ENCODE measurements around the gene NUMBL.

The NUMBL gene

GRCh38 chr19:40690050-40690692 lies at the start of gene NUMBL:
TSS of gene NUMBL (minus strand) at chr19:40690651. CDS start at chr19:40690483, 168 bp downstream.
- TF ChIP-seq CTCF (IDR thresholded peaks at IDR 0.05; ENCODE audit: low read depth, low read length) = no peak
- no peaks in the 10 kb centered on the region for H3K9me3 ChIP-seq (ENCODE audit: severe bottlenecking)
- no peaks in the 10 kb centered on the region for H3K27me3 ChIP-seq (ENCODE audit: insufficient read depth, low read depth, severe bottlenecking)
- DNase-seq = no peak
- H3K27ac ChIP-seq = peak within 1 kb of the TSS; percentile 99
- peak within 1 kb of the TSS; percentile 76 for H3K4me3 ChIP-seq (ENCODE audit: low read depth, low read length)
- peaks cover 34% of the 10 kb centered on the region for H3K36me3 ChIP-seq

- Histone ChIP-seq H3K4me3 (ENCODE audit: low read depth, low read length) (no peak overlapping the region), H3K9me3 (ENCODE audit: severe bottlenecking) (no peaks in the 10 kb centered on the region), H3K36me3 (peaks cover 29% of the 10 kb centered on the region), H3K27me3 (ENCODE audit: insufficient read depth, low read depth, severe bottlenecking) (no peaks in the 10 kb centered on the region), H3K27ac (peak overlapping the region; percentile 54)
- DNase-seq = no peak
- TF ChIP-seq CTCF (IDR thresholded peaks at IDR 0.05; ENCODE audit: low read depth, low read length) = no peak
These were observed 48.8 kb upstream of the NUMBL start for GRCh38 chr19:40739030-40739839.

GRCh38 chr19:40737102-40737644 lies 46.7 kb upstream of the NUMBL start:
- peaks cover 43% of the 10 kb centered on the region for H3K36me3 ChIP-seq

DNA sequence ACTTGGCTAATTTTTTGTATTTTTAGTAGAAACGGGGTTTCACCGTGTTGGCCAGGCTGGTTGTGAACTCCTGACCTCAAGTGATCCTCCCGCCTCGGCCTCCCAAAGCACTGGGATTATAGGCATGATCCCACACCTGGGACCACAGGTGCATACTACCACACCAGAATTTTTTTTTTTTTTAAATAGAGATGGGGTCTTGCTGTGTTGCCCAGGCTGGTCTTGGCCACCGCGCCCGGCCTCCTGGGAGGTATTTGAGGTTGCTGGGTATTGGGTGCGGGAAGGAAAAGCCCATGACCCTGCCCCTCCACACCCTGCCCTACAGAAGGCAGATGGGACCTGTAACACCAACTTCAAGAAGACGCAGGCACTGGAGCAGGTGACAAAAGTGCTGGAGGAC lies 46.2 kb upstream of the NUMBL start:
- no peak for DNase-seq
- no peak overlapping the region for H3K27ac ChIP-seq
- no peaks in the 10 kb centered on the region for H3K9me3 ChIP-seq (ENCODE audit: severe bottlenecking)
- peaks cover 46% of the 10 kb centered on the region for H3K36me3 ChIP-seq
- H3K27me3 ChIP-seq (ENCODE audit: insufficient read depth, low read depth, severe bottlenecking) = no peaks in the 10 kb centered on the region
- TF ChIP-seq CTCF (IDR thresholded peaks at IDR 0.05; ENCODE audit: low read depth, low read length) = no peak
- H3K4me3 ChIP-seq (ENCODE audit: low read depth, low read length) = no peak overlapping the region

More at GRCh38 chr19:40737102-40737644, 46.7 kb upstream of the NUMBL start:
- Histone ChIP-seq H3K9me3 (ENCODE audit: severe bottlenecking) (no peaks in the 10 kb centered on the region), H3K4me3 (ENCODE audit: low read depth, low read length) (no peak overlapping the region), H3K27ac (no peak overlapping the region), H3K27me3 (ENCODE audit: insufficient read depth, low read depth, severe bottlenecking) (no peaks in the 10 kb centered on the region)
- no peak for TF ChIP-seq CTCF (IDR thresholded peaks at IDR 0.05; ENCODE audit: low read depth, low read length)
- DNase-seq = no peak

- Histone ChIP-seq H3K4me3 (ENCODE audit: low read depth, low read length) (no peak overlapping the region), H3K36me3 (peaks cover 58% of the 10 kb centered on the region), H3K27me3 (ENCODE audit: insufficient read depth, low read depth, severe bottlenecking) (no peaks in the 10 kb centered on the region), H3K9me3 (ENCODE audit: severe bottlenecking) (no peaks in the 10 kb centered on the region), H3K27ac (no peak overlapping the region)
- TF ChIP-seq CTCF (IDR thresholded peaks at IDR 0.05; ENCODE audit: low read depth, low read length) = no peak
- no peak for DNase-seq
These were observed 44.7 kb upstream of the NUMBL start for GRCh38 chr19:40735013-40735771.
